Measurements from ENCODE around the gene CDX1.

Gene CDX1

GRCh38 chr5:150190503-150190979 lies 24.0 kb downstream of the CDX1 start:
- Histone ChIP-seq H3K79me2 (ENCODE audit: insufficient read depth, low read length) (no peaks in the 10 kb centered on the region), H3F3A (ENCODE audit: insufficient read depth, low read length) (no peaks in the 10 kb centered on the region), H3K4me3 (ENCODE audit: low read depth, low read length, poor library complexity, severe bottlenecking) (no peak overlapping the region), H3K27me3 (ENCODE audit: insufficient read depth, low read length) (peaks cover 4% of the 10 kb centered on the region; the same call in 1 of the 2 replicates), H2AFZ (ENCODE audit: low read length) (no peak overlapping the region), H3K27ac (ENCODE audit: low read depth, low read length, poor library complexity, severe bottlenecking) (no peak overlapping the region), H3K4me2 (ENCODE audit: low read length) (no peak overlapping the region), H4K20me1 (ENCODE audit: insufficient read depth, low read length) (no peaks in the 10 kb centered on the region), H3K9me3 (ENCODE audit: low read length) (no peaks in the 10 kb centered on the region), H3K36me3 (ENCODE audit: insufficient read depth, low read length) (no peaks in the 10 kb centered on the region), H3K9ac (ENCODE audit: low read length) (no peak overlapping the region), H3K9me2 (ENCODE audit: low read depth, low read length) (no peaks in the 10 kb centered on the region), H3K4me1 (ENCODE audit: insufficient read depth, low read length, severe bottlenecking) (no peaks in the 10 kb centered on the region)
- TF ChIP-seq EZH2 (IDR thresholded peaks at IDR 0.05; ENCODE audit: borderline replicate concordance, low read length) (no peak), CTCF (IDR thresholded peaks at IDR 0.05; ENCODE audit: low read length) (no peak)

- Histone ChIP-seq H3K4me3 (ENCODE audit: low read depth, low read length, poor library complexity, severe bottlenecking) (no peak overlapping the region), H3K27me3 (ENCODE audit: insufficient read depth, low read length) (peaks cover 4% of the 10 kb centered on the region; the same call in 1 of the 2 replicates), H3K4me2 (ENCODE audit: low read length) (no peak overlapping the region)
Measured at GRCh38 chr5:150190987-150191386, 24.4 kb downstream of the CDX1 start.

GRCh38 chr5:150192462-150192861 lies 25.9 kb downstream of the CDX1 start:
- Histone ChIP-seq H2AFZ (ENCODE audit: low read length) (no peak overlapping the region), H3K36me3 (ENCODE audit: insufficient read depth, low read length) (no peaks in the 10 kb centered on the region), H3K27ac (ENCODE audit: low read depth, low read length, poor library complexity, severe bottlenecking) (no peak overlapping the region), H3K4me2 (ENCODE audit: low read length) (no peak overlapping the region), H3K9ac (ENCODE audit: low read length) (no peak overlapping the region), H3F3A (ENCODE audit: insufficient read depth, low read length) (no peaks in the 10 kb centered on the region), H3K4me1 (ENCODE audit: insufficient read depth, low read length, severe bottlenecking) (no peaks in the 10 kb centered on the region), H3K27me3 (ENCODE audit: insufficient read depth, low read length) (peaks cover 4% of the 10 kb centered on the region; the same call in 1 of the 2 replicates), H3K9me3 (ENCODE audit: low read length) (no peaks in the 10 kb centered on the region), H4K20me1 (ENCODE audit: insufficient read depth, low read length) (no peaks in the 10 kb centered on the region), H3K4me3 (ENCODE audit: low read depth, low read length, poor library complexity, severe bottlenecking) (no peak overlapping the region), H3K9me2 (ENCODE audit: low read depth, low read length) (no peaks in the 10 kb centered on the region), H3K79me2 (ENCODE audit: insufficient read depth, low read length) (no peaks in the 10 kb centered on the region)
- no peak for TF ChIP-seq CTCF (IDR thresholded peaks at IDR 0.05; ENCODE audit: low read length)
- no peak for TF ChIP-seq EZH2 (IDR thresholded peaks at IDR 0.05; ENCODE audit: borderline replicate concordance, low read length)

More at GRCh38 chr5:150190987-150191386, 24.4 kb downstream of the CDX1 start:
- Histone ChIP-seq H3K9me3 (ENCODE audit: low read length) (no peaks in the 10 kb centered on the region), H3K27ac (ENCODE audit: low read depth, low read length, poor library complexity, severe bottlenecking) (no peak overlapping the region), H3K4me1 (ENCODE audit: insufficient read depth, low read length, severe bottlenecking) (no peaks in the 10 kb centered on the region), H3K36me3 (ENCODE audit: insufficient read depth, low read length) (no peaks in the 10 kb centered on the region), H3F3A (ENCODE audit: insufficient read depth, low read length) (no peaks in the 10 kb centered on the region), H3K79me2 (ENCODE audit: insufficient read depth, low read length) (no peaks in the 10 kb centered on the region), H4K20me1 (ENCODE audit: insufficient read depth, low read length) (no peaks in the 10 kb centered on the region), H2AFZ (ENCODE audit: low read length) (no peak overlapping the region), H3K9ac (ENCODE audit: low read length) (no peak overlapping the region), H3K9me2 (ENCODE audit: low read depth, low read length) (no peaks in the 10 kb centered on the region)
- TF ChIP-seq EZH2 (IDR thresholded peaks at IDR 0.05; ENCODE audit: borderline replicate concordance, low read length) (no peak), CTCF (IDR thresholded peaks at IDR 0.05; ENCODE audit: low read length) (no peak)

All from OCI-LY1 (cell line).